ENCODE results near the gene TNNI3K. TPM values are rescaled to one million over a fixed set of nuclear protein-coding genes. Genes with fewer than 3 reads are reported as not detected.

Gene TNNI3K
- polyA plus RNA-seq, 1 of the 3 experiments (the other 2 are of a cell fraction) = 0.31 TPM

DNA sequence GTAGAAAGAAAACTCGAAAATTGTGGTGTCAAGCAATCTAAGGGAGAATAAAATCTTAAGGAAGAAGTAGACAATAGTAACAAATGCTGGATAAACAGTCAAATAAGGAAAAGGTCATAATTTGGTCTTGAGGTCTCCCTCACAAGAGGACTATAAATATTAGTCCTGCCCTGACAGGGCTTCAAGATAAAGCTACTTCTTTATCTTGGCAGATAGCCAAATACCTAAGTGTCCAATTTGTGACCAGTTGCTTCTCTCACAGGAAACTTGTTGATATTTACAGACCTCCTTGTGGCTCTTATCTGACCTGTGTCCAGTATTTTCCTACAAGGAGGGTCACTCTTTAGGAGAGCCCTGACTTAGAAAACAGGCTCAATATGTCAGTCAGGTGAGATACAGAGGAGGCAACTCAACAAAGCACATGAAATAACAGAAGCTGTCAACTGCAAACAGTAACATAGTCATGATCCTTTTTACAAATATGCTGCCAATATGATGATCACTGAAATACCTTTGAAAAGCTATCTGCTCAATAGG, 88.8 kb downstream of the TNNI3K start:
- no peaks in the 10 kb centered on the region for H3K27me3 ChIP-seq (ENCODE audit: insufficient read depth)
- no peak overlapping the region for H3K4me2 ChIP-seq
- H3K9me3 ChIP-seq = no peaks in the 10 kb centered on the region
- H3K9ac ChIP-seq = no peak overlapping the region
- H3K4me3 ChIP-seq (ENCODE audit: low read depth in 2 of 2, low read length in 1 of 2) = no peak overlapping the region
- POLR2A ChIA-PET = no interaction called here
- no peaks in the 10 kb centered on the region for H3K36me3 ChIP-seq (replicated peaks in 1 of 2; ENCODE audit: control insufficient read depth in 1 of 2, insufficient read depth in 2 of 2, low read length in 1 of 2)
- no peak overlapping the region for H3K27ac ChIP-seq (ENCODE audit: low read depth in 2 of 2, low read length in 1 of 2)
- H3K4me1 ChIP-seq (ENCODE audit: control insufficient read depth in 1 of 2, insufficient read depth in 2 of 2, low read depth in 1 of 2, low read length in 1 of 2) = no peaks in the 10 kb centered on the region
- no peaks in the 10 kb centered on the region for H3F3A ChIP-seq (replicated peaks; ENCODE audit: insufficient read depth)
- H3K79me2 ChIP-seq (ENCODE audit: insufficient read depth) = no peaks in the 10 kb centered on the region
- DNase-seq = no peak
- TF ChIP-seq CHD2 (IDR thresholded peaks at IDR 0.05; ENCODE audit: low read length, partially characterized antibody) = no peak
- no peak for TF ChIP-seq TCF12 (IDR thresholded peaks at IDR 0.05)
- TF ChIP-seq, protein P1, sequence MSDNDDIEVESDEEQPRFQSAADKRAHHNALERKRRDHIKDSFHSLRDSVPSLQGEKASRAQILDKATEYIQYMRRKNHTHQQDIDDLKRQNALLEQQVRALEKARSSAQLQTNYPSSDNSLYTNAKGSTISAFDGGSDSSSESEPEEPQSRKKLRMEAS (IDR thresholded peaks at IDR 0.05; ENCODE audit: low read depth) = no peak
- 0 out of 2 replicates have a peak, but pooled peaks have one; percentile 4 for TF ChIP-seq NFIC (IDR thresholded peaks at IDR 0.05; ENCODE audit: borderline replicate concordance)
- TF ChIP-seq JUND (IDR thresholded peaks at IDR 0.05) = no peak
- TF ChIP-seq, protein P2, sequence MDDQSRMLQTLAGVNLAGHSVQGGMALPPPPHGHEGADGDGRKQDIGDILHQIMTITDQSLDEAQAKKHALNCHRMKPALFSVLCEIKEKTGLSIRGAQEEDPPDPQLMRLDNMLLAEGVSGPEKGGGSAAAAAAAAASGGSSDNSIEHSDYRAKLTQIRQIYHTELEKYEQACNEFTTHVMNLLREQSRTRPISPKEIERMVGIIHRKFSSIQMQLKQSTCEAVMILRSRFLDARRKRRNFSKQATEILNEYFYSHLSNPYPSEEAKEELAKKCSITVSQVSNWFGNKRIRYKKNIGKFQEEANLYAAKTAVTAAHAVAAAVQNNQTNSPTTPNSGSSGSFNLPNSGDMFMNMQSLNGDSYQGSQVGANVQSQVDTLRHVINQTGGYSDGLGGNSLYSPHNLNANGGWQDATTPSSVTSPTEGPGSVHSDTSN (IDR thresholded peaks at IDR 0.05) = no peak
- no peak for TF ChIP-seq TAF1 (IDR thresholded peaks at IDR 0.05; ENCODE audit: borderline replicate concordance, low read depth, low read length)
- TF ChIP-seq, protein P3, sequence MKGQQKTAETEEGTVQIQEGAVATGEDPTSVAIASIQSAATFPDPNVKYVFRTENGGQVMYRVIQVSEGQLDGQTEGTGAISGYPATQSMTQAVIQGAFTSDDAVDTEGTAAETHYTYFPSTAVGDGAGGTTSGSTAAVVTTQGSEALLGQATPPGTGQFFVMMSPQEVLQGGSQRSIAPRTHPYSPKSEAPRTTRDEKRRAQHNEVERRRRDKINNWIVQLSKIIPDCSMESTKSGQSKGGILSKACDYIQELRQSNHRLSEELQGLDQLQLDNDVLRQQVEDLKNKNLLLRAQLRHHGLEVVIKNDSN (IDR thresholded peaks at IDR 0.05; ENCODE audit: borderline replicate concordance, low read depth) = no peak
- TF ChIP-seq, protein P4, sequence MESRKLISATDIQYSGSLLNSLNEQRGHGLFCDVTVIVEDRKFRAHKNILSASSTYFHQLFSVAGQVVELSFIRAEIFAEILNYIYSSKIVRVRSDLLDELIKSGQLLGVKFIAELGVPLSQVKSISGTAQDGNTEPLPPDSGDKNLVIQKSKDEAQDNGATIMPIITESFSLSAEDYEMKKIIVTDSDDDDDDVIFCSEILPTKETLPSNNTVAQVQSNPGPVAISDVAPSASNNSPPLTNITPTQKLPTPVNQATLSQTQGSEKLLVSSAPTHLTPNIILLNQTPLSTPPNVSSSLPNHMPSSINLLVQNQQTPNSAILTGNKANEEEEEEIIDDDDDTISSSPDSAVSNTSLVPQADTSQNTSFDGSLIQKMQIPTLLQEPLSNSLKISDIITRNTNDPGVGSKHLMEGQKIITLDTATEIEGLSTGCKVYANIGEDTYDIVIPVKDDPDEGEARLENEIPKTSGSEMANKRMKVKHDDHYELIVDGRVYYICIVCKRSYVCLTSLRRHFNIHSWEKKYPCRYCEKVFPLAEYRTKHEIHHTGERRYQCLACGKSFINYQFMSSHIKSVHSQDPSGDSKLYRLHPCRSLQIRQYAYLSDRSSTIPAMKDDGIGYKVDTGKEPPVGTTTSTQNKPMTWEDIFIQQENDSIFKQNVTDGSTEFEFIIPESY (IDR thresholded peaks at IDR 0.05; ENCODE audit: borderline replicate concordance, low read depth) = no peak
- no peaks in the 10 kb centered on the region for H3K9me2 ChIP-seq
- H4K20me1 ChIP-seq (ENCODE audit: insufficient read depth) = no peaks in the 10 kb centered on the region
- CTCF ChIA-PET = no interaction called here
- no peak overlapping the region for H2AFZ ChIP-seq (ENCODE audit: low read depth)
- 18% methylated on average over 1 of the region's 1 CpG for WGBS (ENCODE audit: low lambda C conversion rate)

DNA sequence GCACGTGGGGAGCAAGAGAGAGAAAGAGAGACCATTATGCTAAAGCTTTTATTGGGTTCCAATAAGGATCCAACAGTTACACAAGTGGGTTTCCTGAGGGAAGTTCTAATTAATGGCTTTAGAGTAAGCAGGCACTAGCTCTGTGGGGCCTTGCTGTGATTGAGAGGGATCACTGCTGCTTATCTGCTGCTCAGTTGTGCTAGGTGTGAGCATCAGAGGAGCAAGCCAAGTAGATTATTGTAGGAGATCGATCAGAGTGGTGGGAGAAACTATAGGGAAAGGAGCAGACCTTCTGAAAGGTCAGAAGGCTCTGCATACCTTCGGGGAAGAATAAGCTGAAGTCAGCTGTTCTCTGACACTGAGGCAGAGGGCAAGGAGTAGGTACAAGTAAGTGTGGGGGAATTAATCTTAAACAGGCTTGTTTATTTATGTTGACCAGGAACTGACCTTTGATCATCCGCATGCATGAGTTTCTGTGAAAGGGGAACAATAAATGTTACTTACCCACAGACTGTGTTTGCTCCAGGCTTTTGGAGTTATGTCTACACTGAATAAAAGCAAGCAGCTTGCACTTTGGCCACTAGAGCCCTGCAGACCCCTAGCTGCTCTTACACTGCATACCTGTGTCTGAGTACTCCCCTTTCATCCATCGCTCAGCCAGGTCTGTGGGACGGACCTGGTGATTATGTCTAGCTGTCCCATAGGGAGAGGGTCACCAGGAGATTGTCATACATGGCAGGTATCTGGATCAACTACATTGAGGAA, 89.7 kb downstream of the TNNI3K start:
- DNase-seq = no peak
- no peaks in the 10 kb centered on the region for H3K79me2 ChIP-seq (ENCODE audit: insufficient read depth)
- no peak overlapping the region for H3K9ac ChIP-seq
- H2AFZ ChIP-seq (ENCODE audit: low read depth) = no peak overlapping the region
- POLR2A ChIA-PET = no interaction called here
- 45% methylated on average over 6 of the region's 6 CpGs for WGBS (ENCODE audit: low lambda C conversion rate)
- H3K9me2 ChIP-seq = no peaks in the 10 kb centered on the region
- no peaks in the 10 kb centered on the region for H3K4me1 ChIP-seq (ENCODE audit: control insufficient read depth in 1 of 2, insufficient read depth in 2 of 2, low read depth in 1 of 2, low read length in 1 of 2)
- H4K20me1 ChIP-seq (ENCODE audit: insufficient read depth) = no peaks in the 10 kb centered on the region
- H3F3A ChIP-seq (replicated peaks; ENCODE audit: insufficient read depth) = no peaks in the 10 kb centered on the region
- H3K4me2 ChIP-seq = no peak overlapping the region
- H3K27ac ChIP-seq (ENCODE audit: low read depth in 2 of 2, low read length in 1 of 2) = no peak overlapping the region
- no peaks in the 10 kb centered on the region for H3K27me3 ChIP-seq (ENCODE audit: insufficient read depth)
- CTCF ChIA-PET = interaction anchor here (0.8 to 1.0 kb wide), 2 partner anchors 15 to 79 kb away, joined by 3 read pairs; no protein-coding TSS in a partner anchor
- no peak overlapping the region for H3K4me3 ChIP-seq (ENCODE audit: low read depth in 2 of 2, low read length in 1 of 2)
- H3K9me3 ChIP-seq = no peaks in the 10 kb centered on the region
- H3K36me3 ChIP-seq (replicated peaks in 1 of 2; ENCODE audit: control insufficient read depth in 1 of 2, insufficient read depth in 2 of 2, low read length in 1 of 2) = no peaks in the 10 kb centered on the region
- TF ChIP-seq, protein P5, sequence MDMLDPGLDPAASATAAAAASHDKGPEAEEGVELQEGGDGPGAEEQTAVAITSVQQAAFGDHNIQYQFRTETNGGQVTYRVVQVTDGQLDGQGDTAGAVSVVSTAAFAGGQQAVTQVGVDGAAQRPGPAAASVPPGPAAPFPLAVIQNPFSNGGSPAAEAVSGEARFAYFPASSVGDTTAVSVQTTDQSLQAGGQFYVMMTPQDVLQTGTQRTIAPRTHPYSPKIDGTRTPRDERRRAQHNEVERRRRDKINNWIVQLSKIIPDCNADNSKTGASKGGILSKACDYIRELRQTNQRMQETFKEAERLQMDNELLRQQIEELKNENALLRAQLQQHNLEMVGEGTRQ (IDR thresholded peaks at IDR 0.05; ENCODE audit: borderline replicate concordance, low read depth, low read length) = no peak
- TF ChIP-seq RXRA (IDR thresholded peaks at IDR 0.05; ENCODE audit: borderline replicate concordance, low read depth) (no peak), NRF1 (IDR thresholded peaks at IDR 0.05; ENCODE audit: low read depth, low read length) (no peak), TCF12 (IDR thresholded peaks at IDR 0.05) (no peak), MXI1 (IDR thresholded peaks at IDR 0.05; ENCODE audit: low read depth, low read length) (no peak), ELF1 (IDR thresholded peaks at IDR 0.05) (no peak), RFX5 (IDR thresholded peaks at IDR 0.05; ENCODE audit: low read length) (no peak)
- TF ChIP-seq, protein P6, sequence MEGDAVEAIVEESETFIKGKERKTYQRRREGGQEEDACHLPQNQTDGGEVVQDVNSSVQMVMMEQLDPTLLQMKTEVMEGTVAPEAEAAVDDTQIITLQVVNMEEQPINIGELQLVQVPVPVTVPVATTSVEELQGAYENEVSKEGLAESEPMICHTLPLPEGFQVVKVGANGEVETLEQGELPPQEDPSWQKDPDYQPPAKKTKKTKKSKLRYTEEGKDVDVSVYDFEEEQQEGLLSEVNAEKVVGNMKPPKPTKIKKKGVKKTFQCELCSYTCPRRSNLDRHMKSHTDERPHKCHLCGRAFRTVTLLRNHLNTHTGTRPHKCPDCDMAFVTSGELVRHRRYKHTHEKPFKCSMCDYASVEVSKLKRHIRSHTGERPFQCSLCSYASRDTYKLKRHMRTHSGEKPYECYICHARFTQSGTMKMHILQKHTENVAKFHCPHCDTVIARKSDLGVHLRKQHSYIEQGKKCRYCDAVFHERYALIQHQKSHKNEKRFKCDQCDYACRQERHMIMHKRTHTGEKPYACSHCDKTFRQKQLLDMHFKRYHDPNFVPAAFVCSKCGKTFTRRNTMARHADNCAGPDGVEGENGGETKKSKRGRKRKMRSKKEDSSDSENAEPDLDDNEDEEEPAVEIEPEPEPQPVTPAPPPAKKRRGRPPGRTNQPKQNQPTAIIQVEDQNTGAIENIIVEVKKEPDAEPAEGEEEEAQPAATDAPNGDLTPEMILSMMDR (IDR thresholded peaks at IDR 0.05) = no peak
- TF ChIP-seq, protein P1 (IDR thresholded peaks at IDR 0.05; ENCODE audit: low read depth) = no peak

Data from SK-N-SH (cell line).